ENCODE results near the gene CST5.

- TF ChIP-seq EZH2 (IDR thresholded peaks at IDR 0.05; ENCODE audit: borderline replicate concordance, insufficient read depth, low read length, poor library complexity, severe bottlenecking) (no peak), EP300 (conservative IDR thresholded peaks at IDR 0.05; ENCODE audit: poor library complexity, severe bottlenecking) (no peak), CTCF (IDR thresholded peaks at IDR 0.05; ENCODE audit: poor library complexity, severe bottlenecking) (no peak), POLR2AphosphoS5 (IDR thresholded peaks at IDR 0.05) (no peak), SMC3 (conservative IDR thresholded peaks at IDR 0.05; ENCODE audit: poor library complexity) (no peak), RAD21 (conservative IDR thresholded peaks at IDR 0.05) (no peak), TAF1 (IDR thresholded peaks at IDR 0.05; ENCODE audit: low read depth) (no peak), REST (IDR thresholded peaks at IDR 0.05; ENCODE audit: borderline replicate concordance) (no peak)
Observed at GRCh38 chr20:23875606-23876237, 3.8 kb downstream of the CST5 start.
